Heart right ventricle (tissue), 16 donors: ENCODE data around the gene SCARF1. TPM values are rescaled to one million over a fixed set of nuclear protein-coding genes. Genes with fewer than 3 reads are reported as not detected.

Experiments
- ATAC-seq, 8 donors: fragments of 200-7000 bp; cut with Tn5 transposase; one replicate each; pipeline ENCODE4 v1.9.1; 2020; ENCODE audit warnings: mild to moderate bottlenecking in 8 of 8, moderate library complexity in 8 of 8, moderate number of reproducible peaks in 1 of 8
- DNase-seq, 2 donors: peaks; one replicate each; pipeline ENCODE4 v3.0.0-alpha.2; 2020
- H3K27ac ChIP-seq, 10 donors: fragments of 200-600 bp; sonication (generic) in 2 of 10; one replicate each; pipeline versions ENCODE4 v1.5.0 to v1.8.0; 2020 to 2022; ENCODE audit warnings: mild to moderate bottlenecking in 3 of 10
- H3K27me3 ChIP-seq, 7 donors: fragments of 200-600 bp; one replicate each; pipeline ENCODE4 v1.8.0; 2021 to 2022; ENCODE audit warnings: mild to moderate bottlenecking in 2 of 7
- H3K36me3 ChIP-seq, 9 donors: fragments of 200-600 bp; sonication (generic) in 1 of 9; one replicate each; pipeline versions ENCODE4 v1.5.0 to v1.8.0; 2020 to 2022; ENCODE audit warnings: mild to moderate bottlenecking in 2 of 9
- H3K4me1 ChIP-seq, 9 donors: fragments of 200-600 bp; sonication (generic) in 1 of 9; one replicate each; pipeline versions ENCODE4 v1.5.0 to v1.8.0; 2020 to 2022; ENCODE audit warnings: mild to moderate bottlenecking in 4 of 9
- H3K4me3 ChIP-seq, 10 donors: fragments of 200-600 bp; sonication (generic) in 2 of 10; one replicate each; pipeline versions ENCODE4 v1.5.0 to v1.8.0; 2020 to 2022; ENCODE audit warnings: mild to moderate bottlenecking in 7 of 10, moderate library complexity in 2 of 10
- H3K9me3 ChIP-seq, 11 donors: fragments of 200-600 bp in 10 of 11; sonication (generic) in 2 of 11; one replicate each; pipeline versions ENCODE4 v1.5.0 to v1.8.0; 2013 to 2022; ENCODE audit warnings: mild to moderate bottlenecking in 2 of 11, control low read depth in 1 of 11, moderate library complexity in 1 of 11
- CTCF ChIP-seq, 9 donors: fragments of 200-600 bp; sonication (generic) in 2 of 9; IDR thresholded peaks; one replicate each; pipeline versions ENCODE4 v1.5.0 to v1.8.0; 2021 to 2022; ENCODE audit warnings: antibody characterized with exemption in 9 of 9, mild to moderate bottlenecking in 5 of 9, moderate library complexity in 1 of 9
- WGBS, 2 donors: extraction: QIAGEN DNeasy Blood & Tissue Kit; methylation state at CpG; one replicate each; pipeline ENCODE4 v1.1.7; 2013; ENCODE audit warnings: inconsistent platforms in 1 of 2; 5-methylcytosine and 5-hydroxymethylcytosine counted together
- intact Hi-C, 10 donors: fragments of 100-400 bp; cut with DNase I; formaldehyde crosslinking; loops; one replicate each; pipeline versions ENCODE4 v1.11.1 to v1.14.2; 2022
- polyA plus RNA-seq, 2 donors: library from polyadenylated mRNA; stranded (reverse); fragments of 200-250 nt; gene quantifications; one replicate each; pipeline ENCODE4 v1.2.3, GENCODE V29; 2013
- total RNA-seq, 10 donors: library from RNA; stranded (reverse); fragmentation: NEBNext Ultra II Directional in 3 of 10; extraction: Animal tissue kit (Norgen Biotek cat#: 25700) in 3 of 10; gene quantifications; one replicate each; pipeline versions ENCODE4 v1.2.1 to v1.2.4, GENCODE V29; 2021 to 2023
- donor health status: Arrhythmogenic right ventricular cardiomyopathy.
- donor health status: ischemic (EF 13 %, LVEDD 7.1; RV severe dilation, severe dysfunction).
- donor health status: healthy with polysubstance abuse.
- donor health status: DM: no; HTN: yes; CAD: no.
- donor health status: DM: no; HTN: no; CAD: no.
- donor health status: ischemic (EF 25% LVEDD 6.9; RV normal size, moderate dysfunction).
- donor health status: ischemic (EF 25% LVEDD 5.7; RV mildly dilated, moderate dysfunction).
- donor health status: healthy.
- donor health status: DM: yes; HTN: yes; CAD: no.
- donor health status: Ischemic cardiomyopathy.
- donor health status: ischemic (EF 35%, LVEDD 5.7; RV mildly dilated, moderate dysfunction).
- donor health status: nonischemic (EF 11% LVEDD 7.7; RV severe dilation, severe dysfunction).
- donor health status: DM: yes; HTN: yes; CAD: no.
- donor health status: PGD.
- donor health status: ischemic (EF 29% LVEDD 5.4; RV normal size, mild dysfunction).
- donor health status: nonischemic (EF 23%, LVEDD 6.1; RV moderate dilation, normal function).

The SCARF1 gene
- total and polyA plus RNA-seq, 12 donors, result 7.6 to 22.6 (median 13.2) TPM

GRCh38 chr17:1635675-1636465, 9.7 kb downstream of the SCARF1 start:
- no peak for DNase-seq
- no peak for TF ChIP-seq CTCF (IDR thresholded peaks at IDR 0.05)
- WGBS, 2 donors, result 83 to 85% methylated on average over 10 of the region's 10 CpGs

GRCh38 chr17:1634841-1635650, 10.5 kb downstream of the SCARF1 start:
- ATAC-seq, result no peak
- intact Hi-C loops, result no loop called here
- Histone ChIP-seq H3K36me3 (peaks cover 0 to 70% (median 15%) of the 10 kb centered on the region in 9 donors), H3K4me1 (peaks cover 0 to 17% (median 4%) of the 10 kb centered on the region in 9 donors), H3K27ac (peak overlapping the region in 2 of 10 donors; percentile 42 to 51), H3K27me3 (no peaks in the 10 kb centered on the region), H3K4me3 (no peak overlapping the region), H3K9me3 (no peaks in the 10 kb centered on the region)
- DNase-seq, result no peak
- 96% methylated on average over 45 of the region's 45 CpGs for WGBS, 2 donors
- TF ChIP-seq CTCF (IDR thresholded peaks at IDR 0.05), result no peak

More at GRCh38 chr17:1635675-1636465, 9.7 kb downstream of the SCARF1 start:
- Histone ChIP-seq H3K27me3 (no peaks in the 10 kb centered on the region), H3K4me1 (peaks cover 0 to 25% (median 10%) of the 10 kb centered on the region in 9 donors), H3K27ac (peak overlapping the region in 1 of 10 donors; percentile 31), H3K36me3 (peaks cover 0 to 75% (median 15%) of the 10 kb centered on the region in 9 donors), H3K9me3 (no peaks in the 10 kb centered on the region), H3K4me3 (no peak overlapping the region)
- intact Hi-C loops, result no loop called here
- peak in 1 of 8 donors; percentile 15 for ATAC-seq

- Histone ChIP-seq H3K4me3 (no peak overlapping the region), H3K36me3 (peaks cover 0 to 26% (median 5%) of the 10 kb centered on the region in 9 donors), H3K4me1 (peaks cover 3 to 46% (median 25%) of the 10 kb centered on the region in 9 donors), H3K27me3 (no peaks in the 10 kb centered on the region), H3K27ac (no peak overlapping the region), H3K9me3 (no peaks in the 10 kb centered on the region)
- TF ChIP-seq CTCF (IDR thresholded peaks at IDR 0.05), result no peak
- intact Hi-C loops, result loop anchor here in 3 of 10 donors (1.0 to 2.0 kb wide), 2 partner anchors 56 kb away; no protein-coding TSS in a partner anchor
- 85 to 86% methylated on average over 4 of the region's 4 CpGs for WGBS, 2 donors
- ATAC-seq (no peak), DNase-seq (no peak)
Observed at GRCh38 chr17:1630662-1631061, 14.9 kb downstream of the SCARF1 start.
